ENCODE results near the gene RGMA. TPM values are rescaled to one million over a fixed set of nuclear protein-coding genes. Genes with fewer than 3 reads are reported as not detected.
A peak's percentile ranks its signal among the peaks of the same experiment; 100 is the strongest.

Gene RGMA, protein sequence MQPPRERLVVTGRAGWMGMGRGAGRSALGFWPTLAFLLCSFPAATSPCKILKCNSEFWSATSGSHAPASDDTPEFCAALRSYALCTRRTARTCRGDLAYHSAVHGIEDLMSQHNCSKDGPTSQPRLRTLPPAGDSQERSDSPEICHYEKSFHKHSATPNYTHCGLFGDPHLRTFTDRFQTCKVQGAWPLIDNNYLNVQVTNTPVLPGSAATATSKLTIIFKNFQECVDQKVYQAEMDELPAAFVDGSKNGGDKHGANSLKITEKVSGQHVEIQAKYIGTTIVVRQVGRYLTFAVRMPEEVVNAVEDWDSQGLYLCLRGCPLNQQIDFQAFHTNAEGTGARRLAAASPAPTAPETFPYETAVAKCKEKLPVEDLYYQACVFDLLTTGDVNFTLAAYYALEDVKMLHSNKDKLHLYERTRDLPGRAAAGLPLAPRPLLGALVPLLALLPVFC
- 1 to 10 TPM in 8 of 9 donors, under 1 TPM in 1; 0.28 to 9.0 (median 3.3) TPM for total RNA-seq
- polyA plus RNA-seq = 1 to 10 TPM in 2 of 3 donors, under 1 TPM in 1; 0.75 to 4.1 (median 3.2) TPM
- long read RNA-seq, donor 1 = 0 reads
- long read RNA-seq, donor 2 = 0 reads
- long read RNA-seq, donor 3 = 0 reads
- long read RNA-seq, donor 4 = 0 reads
- long read RNA-seq, donor 5, partial matches to known transcripts = 1 of 4 reads
- long read RNA-seq, donor 5, other reads (novel, unspliced or antisense) = 1 of 4 reads
- long read RNA-seq, donor 6 = 0 reads
- long read RNA-seq, donor 7 = 0 reads
- long read RNA-seq, donor 8 = 0 reads
- long read RNA-seq, donor 9, partial matches to known transcripts = 0 of 1 reads
- long read RNA-seq, donor 9, other reads (novel, unspliced or antisense) = 0 of 1 reads
- long read RNA-seq, donor 10 = 0 reads

DNA sequence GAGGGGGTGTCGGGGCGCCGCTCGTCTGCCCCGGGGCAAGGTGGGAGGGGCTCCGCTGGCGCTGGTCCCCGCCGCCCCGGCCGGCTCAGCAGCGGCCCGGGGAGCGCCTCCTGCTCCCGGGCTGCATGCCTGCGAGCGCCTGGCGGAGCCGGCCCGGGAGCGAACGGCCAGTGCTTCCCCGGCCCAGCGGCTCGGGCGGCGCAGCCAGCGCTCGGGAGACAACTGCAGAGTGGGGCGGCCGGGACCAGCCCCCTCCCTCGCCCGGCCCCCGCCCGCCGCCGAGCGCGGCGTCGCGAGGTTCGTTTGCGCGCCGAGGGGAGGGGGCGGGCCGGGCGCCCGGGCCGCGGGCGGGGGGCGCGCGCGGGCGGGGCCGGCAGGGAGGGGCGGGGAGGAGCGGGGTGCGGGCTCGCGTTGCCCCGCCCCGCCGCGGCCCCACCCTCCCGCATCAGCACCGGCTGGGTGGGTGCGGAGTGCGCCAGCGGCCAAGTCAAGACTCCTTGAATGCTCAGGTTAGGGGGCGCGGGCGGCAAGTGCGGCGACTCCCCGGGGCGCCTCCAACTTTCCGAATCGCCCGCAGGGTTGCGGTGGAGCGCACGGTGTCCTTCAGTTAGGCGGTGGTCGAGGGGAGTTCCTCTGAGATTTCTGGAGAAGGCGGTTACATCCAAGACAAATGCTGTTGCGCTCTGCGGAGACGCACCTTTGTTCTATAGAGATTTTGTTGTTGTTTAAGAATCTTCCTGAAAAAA, at the start of gene RGMA:
Gene RGMA, minus strand, starts transcription at position 231 of the 746 bp plus-strand sequence. CDS start 279 bp downstream, outside the sequence.
- DNase-seq = no peak
- Histone ChIP-seq H3K9me3 (replicated peaks in 1 of 3) (no peaks in the 10 kb centered on the region), H3K27ac (peak within 1 kb of the TSS in 1 of 5 donors; percentile 15), H3K36me3 (replicated peaks in 1 of 2) (no peaks in the 10 kb centered on the region), H3K4me3 (peak within 1 kb of the TSS in 2 of 4 donors; percentile 4 to 45), H3K4me1 (replicated peaks in 1 of 2) (peaks cover 4 to 8% of the 10 kb centered on the region in 2 donors), H3K27me3 (peaks cover 43% of the 10 kb centered on the region)
- no peak for TF ChIP-seq POLR2A (IDR thresholded peaks at IDR 0.05)
- 1 to 8% (median 4%) methylated on average over 6 to 74 of the region's 92 CpGs for WGBS, 4 donors
- intact Hi-C loops (cut with DNase I) = no loop called here

DNA sequence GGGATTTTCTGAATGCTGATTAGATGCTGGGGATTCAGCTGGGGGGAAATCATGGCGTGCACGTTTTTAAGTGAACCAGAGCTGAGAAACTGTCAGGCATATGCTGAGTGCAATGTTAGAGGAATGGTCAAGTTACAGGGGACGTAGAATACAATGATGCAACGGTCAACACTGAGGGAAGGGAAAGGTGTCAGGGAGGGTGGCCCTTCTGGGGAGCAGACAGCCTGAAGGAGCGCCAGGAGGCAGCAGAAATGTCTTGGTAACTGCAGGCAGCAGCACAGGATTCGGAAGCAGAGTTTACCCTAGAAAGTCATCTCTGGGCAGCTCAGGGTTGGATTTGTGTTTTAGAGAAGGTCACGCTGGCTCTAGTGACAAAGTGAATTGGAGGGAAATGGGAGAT, 47.6 kb upstream of the RGMA start:
- no peak overlapping the region for H3K27ac ChIP-seq

DNA sequence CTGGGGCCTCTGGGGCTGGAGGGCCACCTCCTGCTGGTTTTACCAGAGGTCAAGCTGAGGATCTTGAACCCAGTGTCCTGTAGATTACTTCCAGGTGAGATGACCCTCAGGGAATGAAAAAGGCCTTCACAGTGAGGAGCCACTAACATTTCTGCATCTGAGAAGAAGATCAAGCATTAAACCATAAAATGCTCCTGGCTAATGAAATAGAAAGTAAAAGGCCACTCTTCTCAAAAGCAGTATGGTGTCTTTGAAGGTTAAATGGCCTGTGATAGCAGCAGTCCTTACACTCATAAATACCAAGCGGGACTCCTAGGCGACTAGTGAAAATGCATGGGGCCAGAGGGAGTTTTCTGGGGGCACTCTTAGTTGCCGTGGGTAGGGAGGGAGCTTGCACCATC, 47.0 kb upstream of the RGMA start:
- no peaks in the 10 kb centered on the region for H3K36me3 ChIP-seq (replicated peaks in 1 of 2)
- H3K27ac ChIP-seq = no peak overlapping the region
- 58 to 66% (median 61%) methylated on average over 3 of the region's 3 CpGs for WGBS, 4 donors
- no peak for TF ChIP-seq POLR2A (IDR thresholded peaks at IDR 0.05)
- TF ChIP-seq, protein P1, sequence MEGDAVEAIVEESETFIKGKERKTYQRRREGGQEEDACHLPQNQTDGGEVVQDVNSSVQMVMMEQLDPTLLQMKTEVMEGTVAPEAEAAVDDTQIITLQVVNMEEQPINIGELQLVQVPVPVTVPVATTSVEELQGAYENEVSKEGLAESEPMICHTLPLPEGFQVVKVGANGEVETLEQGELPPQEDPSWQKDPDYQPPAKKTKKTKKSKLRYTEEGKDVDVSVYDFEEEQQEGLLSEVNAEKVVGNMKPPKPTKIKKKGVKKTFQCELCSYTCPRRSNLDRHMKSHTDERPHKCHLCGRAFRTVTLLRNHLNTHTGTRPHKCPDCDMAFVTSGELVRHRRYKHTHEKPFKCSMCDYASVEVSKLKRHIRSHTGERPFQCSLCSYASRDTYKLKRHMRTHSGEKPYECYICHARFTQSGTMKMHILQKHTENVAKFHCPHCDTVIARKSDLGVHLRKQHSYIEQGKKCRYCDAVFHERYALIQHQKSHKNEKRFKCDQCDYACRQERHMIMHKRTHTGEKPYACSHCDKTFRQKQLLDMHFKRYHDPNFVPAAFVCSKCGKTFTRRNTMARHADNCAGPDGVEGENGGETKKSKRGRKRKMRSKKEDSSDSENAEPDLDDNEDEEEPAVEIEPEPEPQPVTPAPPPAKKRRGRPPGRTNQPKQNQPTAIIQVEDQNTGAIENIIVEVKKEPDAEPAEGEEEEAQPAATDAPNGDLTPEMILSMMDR (IDR thresholded peaks at IDR 0.05) = no peak
- H3K9me3 ChIP-seq (replicated peaks in 1 of 3) = no peaks in the 10 kb centered on the region
- no peaks in the 10 kb centered on the region for H3K4me1 ChIP-seq (replicated peaks in 1 of 2)
- no peak overlapping the region for H3K4me3 ChIP-seq
- intact Hi-C loops (cut with DNase I) = no loop called here
- no peak for DNase-seq
- H3K27me3 ChIP-seq = no peaks in the 10 kb centered on the region

More for the DNA sequence above, 47.6 kb upstream of the RGMA start:
- 55 to 79% (median 72%) methylated on average over 7 of the region's 7 CpGs for WGBS, 4 donors
- Histone ChIP-seq H3K4me3 (no peak overlapping the region), H3K27me3 (no peaks in the 10 kb centered on the region), H3K36me3 (replicated peaks in 1 of 2) (no peaks in the 10 kb centered on the region), H3K4me1 (replicated peaks in 1 of 2) (no peaks in the 10 kb centered on the region), H3K9me3 (replicated peaks in 1 of 3) (no peaks in the 10 kb centered on the region)
- intact Hi-C loops (cut with DNase I) = no loop called here
- TF ChIP-seq POLR2A (IDR thresholded peaks at IDR 0.05) = no peak
- TF ChIP-seq, protein P1 (IDR thresholded peaks at IDR 0.05) = no peak
- no peak for DNase-seq

DNA sequence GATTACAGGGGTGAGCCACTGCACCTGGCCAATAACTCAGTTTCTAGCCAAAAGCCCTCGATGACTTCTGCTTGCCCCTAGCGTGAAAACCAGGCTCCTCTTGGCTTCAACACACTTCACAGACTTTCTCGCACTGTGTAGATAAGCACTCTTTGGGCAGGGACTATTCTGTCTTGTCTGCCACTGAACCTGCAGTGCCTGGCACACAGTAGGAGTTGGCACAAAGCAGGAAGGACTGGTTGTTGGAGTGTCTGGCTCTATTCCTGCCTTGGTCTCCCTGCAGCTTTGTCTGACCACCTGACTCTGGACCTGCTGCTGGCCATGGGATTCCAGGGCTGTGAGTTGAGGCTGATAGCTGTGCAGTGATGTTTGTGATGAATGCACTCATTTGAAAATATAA, 46.4 kb upstream of the RGMA start:
- 81 to 95% (median 86%) methylated on average over 3 of the region's 3 CpGs for WGBS, 4 donors

More for the DNA sequence above, 46.4 kb upstream of the RGMA start:
- H3K4me3 ChIP-seq = no peak overlapping the region
- no peaks in the 10 kb centered on the region for H3K36me3 ChIP-seq (replicated peaks in 1 of 2)
- intact Hi-C loops (cut with DNase I) = no loop called here
- no peaks in the 10 kb centered on the region for H3K4me1 ChIP-seq (replicated peaks in 1 of 2)
- DNase-seq = no peak
- no peak overlapping the region for H3K27ac ChIP-seq
- no peak for TF ChIP-seq POLR2A (IDR thresholded peaks at IDR 0.05)
- TF ChIP-seq, protein P1 (IDR thresholded peaks at IDR 0.05) = no peak
- no peaks in the 10 kb centered on the region for H3K9me3 ChIP-seq (replicated peaks in 1 of 3)
- no peaks in the 10 kb centered on the region for H3K27me3 ChIP-seq

All from adrenal gland (tissue), 19 donors.